ENCODE data around the gene CGB5.
"Not testable (repeated sequence)": the region's sequence is repeated elsewhere in the genome, so short reads cannot be mapped to it uniquely, and the experiment has no call there.

Gene CGB5

GRCh38 chr19:49043548-49043947 lies at the start of gene CGB5:
TSS of gene CGB5 (plus strand) at chr19:49043848. CDS start at chr19:49044210, 362 bp downstream.
- not testable (repeated sequence) for DNase-seq

GRCh38 chr19:48994035-48994386 lies 49.6 kb upstream of the CGB5 start:
- peak; percentile 24 for DNase-seq

DNA sequence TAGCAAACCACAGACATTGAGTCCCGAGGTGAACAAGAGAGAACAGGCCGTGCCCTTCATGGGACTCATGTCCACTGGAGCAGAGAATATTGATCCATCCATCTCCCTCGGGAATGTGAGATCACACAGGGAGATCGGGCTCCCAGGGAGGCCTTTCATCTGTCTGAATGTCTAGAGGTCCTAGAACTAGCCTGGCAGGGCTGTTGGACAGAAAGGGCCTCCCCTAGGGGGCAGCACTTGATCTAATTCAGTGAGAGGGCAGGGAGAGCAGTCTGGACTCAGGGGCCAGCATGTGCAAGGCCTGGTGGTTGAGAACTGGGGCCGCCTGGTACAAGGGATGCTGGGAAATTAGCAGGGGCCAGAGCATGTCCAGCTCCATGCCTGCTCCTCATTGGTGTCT lies 45.7 kb upstream of the CGB5 start:
- DNase-seq = peak; percentile 81

- peak; percentile 73 for DNase-seq
Measured at GRCh38 chr19:48999481-49000325, 43.9 kb upstream of the CGB5 start.

DNA sequence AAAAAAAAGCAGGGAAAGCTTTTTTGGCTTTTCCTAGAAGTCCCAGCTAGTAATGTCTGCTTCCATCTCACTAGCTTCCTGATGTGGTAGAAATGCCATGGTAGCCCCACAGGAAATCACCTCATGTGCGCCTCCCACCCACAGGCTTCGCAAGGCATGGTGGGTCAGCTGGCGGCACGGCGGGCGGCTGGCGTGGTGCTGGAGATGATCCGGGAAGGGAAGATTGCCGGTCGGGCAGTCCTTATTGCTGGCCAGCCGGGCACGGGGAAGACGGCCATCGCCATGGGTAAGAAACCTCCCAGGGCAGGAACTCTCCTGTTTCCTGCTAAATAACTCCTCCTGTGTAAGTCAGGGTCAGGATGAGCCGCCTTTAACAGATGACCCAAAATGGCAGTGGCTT lies 39.5 kb upstream of the CGB5 start:
- DNase-seq = no peak

- DNase-seq = no peak
Measured at GRCh38 chr19:49004964-49005614, 38.6 kb upstream of the CGB5 start.

DNA sequence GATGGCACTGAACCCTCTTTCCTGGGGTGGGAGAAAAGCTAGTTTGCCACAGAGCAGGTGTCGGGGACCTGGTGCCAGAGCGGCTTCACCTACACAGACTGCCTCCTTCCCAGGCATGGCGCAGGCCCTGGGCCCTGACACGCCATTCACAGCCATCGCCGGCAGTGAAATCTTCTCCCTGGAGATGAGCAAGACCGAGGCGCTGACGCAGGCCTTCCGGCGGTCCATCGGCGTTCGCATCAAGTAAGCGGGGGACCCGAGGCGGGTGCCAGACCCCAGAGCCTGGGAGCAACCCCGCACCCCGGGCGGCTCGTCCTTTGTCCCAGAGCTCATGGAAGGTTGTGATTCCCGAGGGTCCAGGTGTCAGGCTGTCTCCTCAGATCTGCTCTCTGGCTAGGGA lies 36.7 kb upstream of the CGB5 start:
- no peak for DNase-seq

DNA sequence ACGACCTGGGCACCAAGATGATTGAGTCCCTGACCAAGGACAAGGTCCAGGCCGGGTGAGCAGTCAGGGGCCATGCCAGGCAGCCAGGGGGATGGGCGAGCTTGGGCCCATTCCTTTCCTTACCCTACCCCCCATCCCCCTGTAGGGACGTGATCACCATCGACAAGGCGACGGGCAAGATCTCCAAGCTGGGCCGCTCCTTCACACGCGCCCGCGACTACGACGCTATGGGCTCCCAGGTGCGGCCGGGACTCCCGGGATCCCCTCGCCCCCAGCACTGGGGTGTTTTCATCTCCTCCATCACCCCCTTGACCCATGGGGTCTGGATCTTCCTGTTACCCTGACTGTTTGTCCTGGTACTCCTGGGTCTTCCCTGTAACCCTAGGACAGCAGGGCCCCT lies 33.8 kb upstream of the CGB5 start:
- DNase-seq = no peak

GRCh38 chr19:49010453-49010852 lies 33.2 kb upstream of the CGB5 start:
- no peak for DNase-seq

- DNase-seq = no peak
Measured at GRCh38 chr19:49011194-49011593, 32.5 kb upstream of the CGB5 start.

- no peak for DNase-seq
Measured at GRCh38 chr19:49014123-49014869, 29.4 kb upstream of the CGB5 start.

- DNase-seq = no peak
Measured at GRCh38 chr19:49014870-49015255, 28.8 kb upstream of the CGB5 start.

- DNase-seq = no peak
Measured at GRCh38 chr19:49016067-49016839, 27.4 kb upstream of the CGB5 start.

DNA sequence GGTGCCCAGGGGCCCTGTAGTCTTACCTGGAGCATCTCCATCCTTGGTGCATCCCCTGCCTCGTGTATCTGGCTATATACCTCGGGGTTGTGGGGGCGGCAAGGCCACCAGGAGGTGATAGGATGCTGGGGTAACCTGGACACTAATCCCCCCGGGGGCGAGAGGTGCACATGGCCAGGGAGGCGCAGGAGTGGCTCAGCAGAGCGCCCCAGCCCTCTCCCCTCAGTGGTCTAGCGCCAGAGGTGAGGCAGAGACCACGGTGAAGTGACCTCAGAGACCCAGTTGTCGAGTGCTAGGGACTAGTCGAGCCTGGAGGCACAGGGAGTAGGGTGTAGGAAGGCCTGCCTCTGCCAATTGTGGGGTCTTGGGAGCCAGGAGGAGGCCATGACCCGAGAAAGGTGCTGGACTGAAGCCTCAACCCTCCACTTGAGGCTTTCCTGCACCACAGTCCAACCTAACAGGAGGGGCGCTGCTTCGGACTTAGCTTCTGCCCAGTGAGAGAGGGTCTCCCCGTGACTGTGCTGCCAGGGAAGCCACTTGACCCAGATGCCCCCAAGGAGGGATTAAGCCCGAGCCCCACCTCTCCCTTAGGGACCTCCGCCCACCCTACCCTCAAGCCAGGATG lies 26.5 kb upstream of the CGB5 start, which contains the start of gene LHB:
LHB (minus strand) TSS at position 51 of the 625 bp plus-strand sequence; CDS start at position 41, 10 bp downstream.
- DNase-seq = no peak

- peak; percentile 62 for DNase-seq
Measured at GRCh38 chr19:49017666-49018351, 25.8 kb upstream of the CGB5 start.

DNA sequence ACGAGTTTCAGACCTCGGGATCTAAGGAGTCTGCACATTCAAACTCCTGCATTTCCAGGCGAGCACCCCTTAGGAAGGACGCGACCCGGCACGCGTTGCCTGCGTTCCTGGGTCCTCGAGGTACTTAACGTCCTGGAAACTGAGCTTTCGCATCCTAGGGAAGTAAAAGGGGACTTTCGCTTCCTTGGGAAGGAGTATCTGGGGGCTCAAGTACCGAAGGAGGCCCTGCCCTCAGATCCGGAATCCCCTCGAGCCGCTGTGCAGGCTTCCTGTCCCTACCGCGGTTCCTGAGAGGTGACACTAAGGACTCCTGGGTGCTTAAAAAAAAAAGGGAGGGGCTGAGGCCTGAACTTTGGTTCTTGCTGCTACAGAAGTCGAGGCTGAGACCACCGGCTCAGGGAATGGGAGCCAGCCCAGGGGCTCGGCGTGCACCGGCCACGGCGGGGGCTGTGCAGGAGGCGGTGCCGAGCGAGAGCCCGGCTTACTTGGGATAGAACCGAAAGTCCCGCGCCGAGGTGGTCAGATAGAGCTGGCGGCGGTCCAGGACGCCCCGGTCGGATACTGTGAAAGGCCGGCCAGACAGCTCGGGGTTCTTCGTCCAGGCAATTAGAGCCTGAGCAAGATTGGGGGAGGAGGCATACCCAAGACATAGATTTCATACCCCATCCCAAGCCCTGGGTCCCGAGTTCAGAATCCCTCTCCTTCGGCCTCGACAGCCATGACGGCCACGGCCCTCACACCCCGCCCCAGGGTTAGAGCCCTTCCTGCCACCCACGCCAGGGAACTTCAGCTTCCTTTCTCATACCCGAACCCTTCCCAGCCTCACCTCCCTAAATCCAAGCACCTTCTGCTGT lies 25.0 kb upstream of the CGB5 start:
- DNase-seq = peak; percentile 14

- peak; percentile 16 for DNase-seq
Measured at GRCh38 chr19:49019242-49019932, 24.3 kb upstream of the CGB5 start.

DNA sequence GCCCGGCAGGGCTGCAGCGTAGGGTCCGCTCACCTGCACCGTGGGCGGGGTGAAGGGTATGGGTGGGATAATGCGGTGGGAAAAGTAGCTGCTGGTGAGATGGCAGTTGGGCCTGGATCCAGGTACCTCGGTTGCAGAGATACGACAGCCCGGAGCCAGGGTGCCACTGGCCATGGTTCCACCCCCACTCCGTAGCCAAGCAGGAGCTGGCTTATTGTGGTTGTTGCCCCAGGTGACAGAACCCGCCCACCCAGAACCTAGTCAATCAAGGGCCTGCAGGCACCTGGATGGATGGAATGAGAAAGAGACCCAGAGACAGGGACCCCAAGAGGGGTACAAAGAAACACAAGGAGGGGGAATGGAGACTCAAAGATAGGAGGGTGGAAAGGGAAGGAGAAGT lies 23.3 kb upstream of the CGB5 start:
- no peak for DNase-seq

DNA sequence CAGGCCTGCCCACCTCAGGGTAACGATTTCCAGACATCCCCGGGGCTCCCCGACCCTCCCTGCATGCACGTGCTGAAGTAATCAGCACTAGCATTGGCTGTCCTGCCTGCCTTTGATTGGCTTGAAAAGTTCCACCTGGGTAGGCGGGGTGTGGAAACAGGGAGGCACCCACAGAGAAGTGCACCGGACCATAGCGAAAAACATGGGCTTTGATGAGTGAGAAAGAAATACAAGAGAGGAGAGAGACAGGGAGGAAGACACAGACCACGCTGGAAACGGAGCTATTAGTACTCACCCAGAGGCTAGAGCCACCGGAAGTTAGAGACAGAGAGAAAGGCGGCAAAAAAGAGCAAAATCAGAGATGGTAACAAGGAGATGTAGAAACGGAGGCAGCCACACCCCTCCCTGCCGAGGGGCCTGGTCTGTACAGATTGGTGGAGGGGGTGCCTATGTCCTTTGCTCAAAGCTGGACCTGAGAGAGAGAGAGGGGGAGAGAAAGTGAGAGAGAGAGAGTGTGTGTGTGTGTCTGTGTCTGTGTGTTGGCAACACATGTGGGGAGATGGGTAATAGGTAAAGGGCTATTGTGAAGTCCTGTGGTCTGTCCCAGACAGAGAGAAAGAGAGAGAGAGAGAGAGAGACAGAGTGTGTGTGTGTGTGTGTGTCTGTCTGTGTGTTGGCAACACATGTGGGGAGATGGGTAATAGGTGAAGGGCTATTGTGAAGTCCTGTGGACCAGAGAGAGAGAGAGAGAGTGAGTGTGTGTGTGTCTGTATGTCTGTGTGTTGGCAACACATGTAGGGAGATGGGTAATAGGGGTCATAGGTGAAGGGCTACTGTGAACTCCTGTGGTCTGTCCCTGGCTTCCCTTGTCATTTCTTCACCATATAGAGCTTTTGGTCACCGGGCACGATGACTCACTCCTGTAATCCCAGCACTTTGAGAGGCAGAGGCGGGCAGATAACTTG lies 22.4 kb upstream of the CGB5 start:
- no peak for DNase-seq
